ENCODE measurements around the gene NLGN2. TPM values are rescaled to one million over a fixed set of nuclear protein-coding genes. Genes with fewer than 3 reads are reported as not detected.

Gene NLGN2
- polyA plus RNA-seq, 3 donors: 0.55 TPM; not detected in 2

- intact Hi-C loops (cut with micrococcal nuclease): no loop called here
Observed at GRCh38 chr17:7419819-7420610, 12.4 kb downstream of the NLGN2 start, which contains the start of gene SPEM1. Gene SPEM1 (plus strand): TSS chr17:7420324. CDS start chr17:7420385, 61 bp downstream.

DNA sequence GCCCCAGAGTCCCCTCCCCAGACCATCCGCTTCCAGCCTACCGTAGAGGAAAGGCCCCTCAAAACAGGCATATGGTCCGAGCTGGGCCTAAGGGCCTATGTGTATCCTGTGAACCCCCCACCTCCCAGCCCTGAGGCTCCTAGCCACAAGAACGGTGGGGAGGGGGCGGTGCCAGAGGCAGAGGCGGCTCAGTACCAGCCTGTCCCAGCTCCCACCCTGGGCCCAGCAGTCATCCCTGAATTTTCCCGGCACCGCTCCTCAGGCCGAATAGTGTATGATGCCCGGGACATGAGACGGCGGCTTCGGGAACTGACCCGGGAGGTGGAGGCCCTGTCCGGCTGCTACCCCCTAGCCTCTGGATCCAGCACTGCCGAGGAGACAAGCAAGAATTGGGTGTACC lies 13.5 kb downstream of the NLGN2 start:
- 91% methylated on average over 12 of the region's 16 CpGs for WGBS (ENCODE audit: insufficient coverage)
- Histone ChIP-seq H3K9me3 (replicated peaks in 1 of 2; ENCODE audit: control insufficient read depth in 1 of 2, insufficient read depth in 1 of 2, low read length in 2 of 2) (no peaks in the 10 kb centered on the region), H3K79me2 (ENCODE audit: insufficient read depth, low read length) (no peaks in the 10 kb centered on the region), H3K27ac (ENCODE audit: low read depth in 1 of 2, low read length in 2 of 2) (no peak overlapping the region), H3K4me3 (replicated peaks in 1 of 3; ENCODE audit: low read depth in 2 of 3, low read length in 3 of 3) (no peak overlapping the region), H3K27me3 (ENCODE audit: control insufficient read depth in 2 of 2, insufficient read depth in 2 of 2, low read length in 2 of 2) (no peaks in the 10 kb centered on the region), H3K4me2 (replicated peaks; ENCODE audit: extremely low read depth, low read length, poor library complexity, severe bottlenecking) (no peak overlapping the region), H3K36me3 (replicated peaks in 1 of 2; ENCODE audit: control insufficient read depth in 1 of 2, insufficient read depth in 2 of 2, low read length in 2 of 2) (no peaks in the 10 kb centered on the region), H3K9ac (ENCODE audit: insufficient read depth, low read length, poor library complexity, severe bottlenecking) (no peak overlapping the region), H4K20me1 (ENCODE audit: insufficient read depth, low read length) (no peaks in the 10 kb centered on the region), H2AFZ (ENCODE audit: insufficient read depth, low read depth, low read length, poor library complexity, severe bottlenecking) (no peak overlapping the region), H3K4me1 (ENCODE audit: control insufficient read depth in 1 of 2, insufficient read depth in 2 of 2, low read length in 2 of 2) (no peaks in the 10 kb centered on the region)
- H3K27ac Mint-ChIP-seq: no peak overlapping the region
- intact Hi-C loops (cut with micrococcal nuclease): no loop called here
- H3K4me3 Mint-ChIP-seq: no peak overlapping the region
- no peaks in the 10 kb centered on the region for H3K36me3 Mint-ChIP-seq
- peaks cover 2 to 11% (median 3%) of the 10 kb centered on the region in 3 donors for H3K27me3 Mint-ChIP-seq (ENCODE audit: low read depth in 3 of 3)
- TF ChIP-seq CTCF (IDR thresholded peaks at IDR 0.05): no peak
- H3K9me3 Mint-ChIP-seq: no peaks in the 10 kb centered on the region
- no peaks in the 10 kb centered on the region for H3K4me1 Mint-ChIP-seq
- no peak for DNase-seq

More at GRCh38 chr17:7419819-7420610, 12.4 kb downstream of the NLGN2 start, which contains the start of gene SPEM1:
- no peaks in the 10 kb centered on the region for H3K9me3 Mint-ChIP-seq
- H4K20me1 ChIP-seq (ENCODE audit: insufficient read depth, low read length): no peaks in the 10 kb centered on the region
- peaks cover 2 to 9% (median 6%) of the 10 kb centered on the region in 3 donors for H3K27me3 Mint-ChIP-seq (ENCODE audit: low read depth in 3 of 3)
- no peaks in the 10 kb centered on the region for H3K79me2 ChIP-seq (ENCODE audit: insufficient read depth, low read length)
- no peak for TF ChIP-seq CTCF (IDR thresholded peaks at IDR 0.05)
- no peaks in the 10 kb centered on the region for H3K36me3 Mint-ChIP-seq
- no peak within 1 kb of the TSS for H3K9ac ChIP-seq (ENCODE audit: insufficient read depth, low read length, poor library complexity, severe bottlenecking)
- no peaks in the 10 kb centered on the region for H3K4me1 Mint-ChIP-seq
- no peaks in the 10 kb centered on the region for H3K4me1 ChIP-seq (ENCODE audit: control insufficient read depth in 1 of 2, insufficient read depth in 2 of 2, low read length in 2 of 2)
- no peak within 1 kb of the TSS for H2AFZ ChIP-seq (ENCODE audit: insufficient read depth, low read depth, low read length, poor library complexity, severe bottlenecking)
- H3K4me2 ChIP-seq (replicated peaks; ENCODE audit: extremely low read depth, low read length, poor library complexity, severe bottlenecking): no peak within 1 kb of the TSS
- H3K4me3 Mint-ChIP-seq: no peak within 1 kb of the TSS
- H3K27ac ChIP-seq (ENCODE audit: low read depth in 1 of 2, low read length in 2 of 2): no peak within 1 kb of the TSS
- DNase-seq: no peak
- H3K9me3 ChIP-seq (replicated peaks in 1 of 2; ENCODE audit: control insufficient read depth in 1 of 2, insufficient read depth in 1 of 2, low read length in 2 of 2): no peaks in the 10 kb centered on the region
- H3K27ac Mint-ChIP-seq: peak within 1 kb of the TSS in 1 of 7 donors; percentile 2
- no peaks in the 10 kb centered on the region for H3K36me3 ChIP-seq (replicated peaks in 1 of 2; ENCODE audit: control insufficient read depth in 1 of 2, insufficient read depth in 2 of 2, low read length in 2 of 2)
- whole genome bisulfite sequencing (ENCODE audit: insufficient coverage): 95% methylated on average over 16 of the region's 17 CpGs
- H3K27me3 ChIP-seq (ENCODE audit: control insufficient read depth in 2 of 2, insufficient read depth in 2 of 2, low read length in 2 of 2): no peaks in the 10 kb centered on the region
- H3K4me3 ChIP-seq (replicated peaks in 1 of 3; ENCODE audit: low read depth in 2 of 3, low read length in 3 of 3): no peak within 1 kb of the TSS
